BJ (cell line): ENCODE data around the gene POR. TPM values are rescaled to one million over a fixed set of nuclear protein-coding genes. Genes with fewer than 3 reads are reported as not detected.

Experiments
- CTCF ChIA-PET: fragments of 350-600 bp; formaldehyde crosslinking; extraction: SDS; loops from one replicate; lab custom pipeline; 2021; ENCODE audit warnings: antibody characterized with exemption, inconsistent platforms; lab: Yijun Ruan, JAX
- POLR2A ChIA-PET: fragments of 300-600 bp; sonication (Branson Sonifier 250); formaldehyde crosslinking; extraction: SDS; loops from one replicate; lab custom pipeline; 2021; ENCODE audit warnings: antibody characterized with exemption; lab: Charles Lee
- DNase-seq: peaks from one replicate; pipeline ENCODE4 v3.0.0-alpha.2; 2011; ENCODE audit warnings: low read depth
- H3K27me3 ChIP-seq: 2 replicates; pipeline ENCODE4 v1.6.0; 2011; ENCODE audit warnings: low read length; ENCODE audit not compliant: control insufficient read depth, insufficient read depth
- H3K36me3 ChIP-seq: 2 replicates; pipeline ENCODE4 v1.5.1; 2011; ENCODE audit warnings: low read length; ENCODE audit not compliant: control insufficient read depth, insufficient read depth
- H3K4me3 ChIP-seq: 2 replicates; pipeline ENCODE4 v1.5.1; 2011; ENCODE audit warnings: low read depth, mild to moderate bottlenecking, control low read depth, low read length
- polyA plus RNA-seq: library from polyadenylated mRNA; depleted of rRNA; stranded (reverse); fragments of >200 nt; gene quantifications from 2 replicates; pipeline ENCODE4 v1.2.3, GENCODE V29; 2011
- TF ChIP-seq, protein P1 (sequence below): IDR thresholded peaks from 2 replicates; pipeline ENCODE4 v1.5.1; 2011; ENCODE audit warnings: low read depth, mild to moderate bottlenecking, control low read depth, inconsistent platforms, low read length, moderate library complexity; ENCODE audit not compliant: insufficient read depth

The POR gene
- polyA plus RNA-seq, 1 experiment: 63.4 TPM

DNA sequence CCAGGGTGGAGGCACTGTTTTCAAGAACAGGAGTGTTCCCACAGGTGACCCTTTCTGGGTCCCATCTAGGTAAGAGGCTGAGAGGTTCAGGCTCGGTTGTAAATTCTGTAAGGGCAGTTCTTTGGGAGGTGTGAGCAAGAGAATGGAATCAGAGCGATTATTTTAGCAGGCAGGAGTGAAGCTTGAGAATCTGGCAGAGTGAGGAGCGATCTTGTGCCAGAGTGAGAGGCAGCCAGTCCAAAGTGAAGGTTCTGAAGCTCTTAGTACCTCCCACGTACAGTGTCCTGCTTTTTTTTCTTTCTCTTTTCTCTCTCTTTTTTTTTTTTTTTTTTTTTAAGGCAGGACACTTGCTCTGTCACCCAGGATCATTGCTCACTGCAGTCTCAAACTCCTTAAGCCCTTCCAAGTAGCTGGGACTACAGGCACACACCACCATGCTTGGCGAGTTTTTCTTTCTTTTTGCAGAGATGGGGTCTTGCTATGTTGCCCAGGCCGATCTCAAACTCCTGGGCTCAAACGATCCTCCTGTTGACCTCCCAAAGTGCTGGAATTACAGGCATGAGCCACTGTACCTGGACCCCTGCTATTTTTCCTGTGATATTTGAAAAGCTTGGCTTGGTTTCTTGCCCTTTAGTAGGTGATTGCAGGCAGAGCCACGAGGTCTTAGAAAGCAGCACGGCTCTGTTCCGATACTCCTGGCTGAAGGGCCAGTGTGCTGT is 10.9 kb downstream of the POR start:
- Histone ChIP-seq H3K36me3 (no peaks in the 10 kb centered on the region; the same call in 1 of the 2 replicates), H3K27me3 (no peaks in the 10 kb centered on the region), H3K4me3 (no peak overlapping the region)
- ChIA-PET CTCF (interaction anchor here (0.6 to 1.8 kb wide), 3 partner anchors 10 to 97 kb away, joined by 3 to 5 read pairs (median 3); partner anchors contain the start of gene POR), POLR2A (no interaction called here)
- TF ChIP-seq, protein P1, sequence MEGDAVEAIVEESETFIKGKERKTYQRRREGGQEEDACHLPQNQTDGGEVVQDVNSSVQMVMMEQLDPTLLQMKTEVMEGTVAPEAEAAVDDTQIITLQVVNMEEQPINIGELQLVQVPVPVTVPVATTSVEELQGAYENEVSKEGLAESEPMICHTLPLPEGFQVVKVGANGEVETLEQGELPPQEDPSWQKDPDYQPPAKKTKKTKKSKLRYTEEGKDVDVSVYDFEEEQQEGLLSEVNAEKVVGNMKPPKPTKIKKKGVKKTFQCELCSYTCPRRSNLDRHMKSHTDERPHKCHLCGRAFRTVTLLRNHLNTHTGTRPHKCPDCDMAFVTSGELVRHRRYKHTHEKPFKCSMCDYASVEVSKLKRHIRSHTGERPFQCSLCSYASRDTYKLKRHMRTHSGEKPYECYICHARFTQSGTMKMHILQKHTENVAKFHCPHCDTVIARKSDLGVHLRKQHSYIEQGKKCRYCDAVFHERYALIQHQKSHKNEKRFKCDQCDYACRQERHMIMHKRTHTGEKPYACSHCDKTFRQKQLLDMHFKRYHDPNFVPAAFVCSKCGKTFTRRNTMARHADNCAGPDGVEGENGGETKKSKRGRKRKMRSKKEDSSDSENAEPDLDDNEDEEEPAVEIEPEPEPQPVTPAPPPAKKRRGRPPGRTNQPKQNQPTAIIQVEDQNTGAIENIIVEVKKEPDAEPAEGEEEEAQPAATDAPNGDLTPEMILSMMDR: no peak
- DNase-seq: no peak

DNA sequence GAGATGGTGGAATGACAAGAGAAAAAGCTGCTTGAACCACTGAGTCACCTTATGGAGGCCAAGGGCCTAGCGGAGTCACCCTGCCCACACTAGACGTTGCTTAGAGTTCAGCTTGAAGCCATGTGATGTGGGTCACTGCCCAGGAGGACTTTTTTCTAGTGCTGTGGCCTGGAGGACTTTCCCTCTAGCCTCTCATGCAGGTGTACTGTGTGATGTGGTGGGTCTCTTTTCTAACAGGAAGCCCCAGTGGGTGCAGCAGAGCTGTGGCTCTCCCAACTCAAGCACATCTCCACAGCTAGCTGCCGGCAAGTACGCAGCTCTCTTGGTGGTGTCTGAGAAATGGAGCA is 13.6 kb downstream of the POR start:
- H3K36me3 ChIP-seq: no peaks in the 10 kb centered on the region; the same call in 1 of the 2 replicates
- H3K4me3 ChIP-seq: no peak overlapping the region
- DNase-seq: no peak
- no peaks in the 10 kb centered on the region for H3K27me3 ChIP-seq
- ChIA-PET POLR2A (no interaction called here), CTCF (interaction anchor here (1.3 kb wide), 1 partner anchor 12 kb away, joined by 3 read pairs; no protein-coding TSS in a partner anchor)
- TF ChIP-seq, protein P1: no peak

DNA sequence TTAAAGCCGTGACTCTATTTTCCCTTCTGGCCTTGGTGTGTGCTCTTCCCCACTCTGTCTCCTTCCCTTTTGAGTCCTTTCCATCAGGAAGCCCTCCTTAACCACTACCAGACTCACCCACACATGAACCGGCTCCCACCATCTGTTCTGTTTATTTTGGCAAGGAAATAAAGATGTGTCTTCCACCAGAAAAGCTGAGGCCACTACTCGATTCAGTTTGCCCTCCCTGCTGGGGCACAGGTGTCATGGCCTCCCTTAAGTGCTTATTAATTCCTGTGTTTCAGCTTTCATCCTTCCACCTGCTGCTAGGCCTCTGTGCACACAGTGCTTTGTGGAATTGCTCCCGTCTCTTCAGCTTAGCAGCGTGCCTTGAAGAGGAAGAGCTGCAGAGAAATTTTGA is 16.7 kb downstream of the POR start:
- DNase-seq: no peak
- CTCF ChIA-PET: interaction anchor here (1.1 kb wide), 1 partner anchor 65 kb away, joined by 3 read pairs; no protein-coding TSS in a partner anchor
- Histone ChIP-seq H3K27me3 (no peaks in the 10 kb centered on the region), H3K36me3 (no peaks in the 10 kb centered on the region; the same call in 1 of the 2 replicates), H3K4me3 (no peak overlapping the region)
- TF ChIP-seq, protein P1: no peak
- POLR2A ChIA-PET: no interaction called here

DNA sequence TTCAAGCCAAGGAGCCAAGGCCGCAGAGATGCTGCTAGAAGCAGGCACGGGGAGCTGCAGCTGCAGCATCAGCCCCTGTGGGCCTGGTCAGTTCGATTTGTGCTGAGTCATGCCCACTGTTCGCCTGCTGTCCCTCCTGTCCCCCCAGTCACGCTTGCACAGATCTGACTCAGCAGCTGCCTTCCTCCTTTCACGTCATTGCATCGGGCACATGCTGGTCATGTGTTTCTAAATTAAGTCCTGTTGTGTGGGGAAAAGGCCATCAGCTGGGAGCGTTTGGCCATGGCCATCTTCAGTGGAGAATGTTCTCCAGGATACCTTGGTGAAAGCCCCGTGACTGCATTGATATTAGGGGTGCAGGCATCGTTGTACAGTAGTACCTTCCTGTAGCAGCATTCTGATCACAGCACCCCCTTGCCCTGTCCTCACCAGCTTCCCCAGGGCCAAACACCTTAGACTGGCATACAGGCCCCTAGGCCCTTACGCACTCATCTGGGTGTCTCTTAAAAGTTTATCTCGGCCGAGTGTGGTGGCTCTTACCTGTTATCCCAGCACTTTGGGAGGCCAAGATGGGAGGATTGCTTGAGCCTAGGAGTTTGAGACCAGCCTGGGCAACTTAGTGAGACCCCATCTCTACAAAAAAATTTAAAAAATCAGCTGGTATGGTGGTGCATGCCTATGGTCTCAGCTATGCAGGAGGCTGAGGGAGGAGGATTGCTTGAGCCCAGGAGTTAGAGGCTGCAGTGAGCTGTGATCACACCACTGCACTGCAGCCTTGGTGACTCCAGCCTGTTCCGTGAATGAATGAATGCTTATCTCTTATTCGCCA is 23.2 kb downstream of the POR start:
- CTCF ChIA-PET: no interaction called here
- no peak overlapping the region for H3K4me3 ChIP-seq
- no peaks in the 10 kb centered on the region for H3K27me3 ChIP-seq
- no peaks in the 10 kb centered on the region; the same call in 1 of the 2 replicates for H3K36me3 ChIP-seq
- POLR2A ChIA-PET: interaction anchor here (0.6 kb wide), 1 partner anchor 151 kb away, joined by 5 read pairs; no protein-coding TSS in a partner anchor
- TF ChIP-seq, protein P1: no peak
- DNase-seq: peak; percentile 87

DNA sequence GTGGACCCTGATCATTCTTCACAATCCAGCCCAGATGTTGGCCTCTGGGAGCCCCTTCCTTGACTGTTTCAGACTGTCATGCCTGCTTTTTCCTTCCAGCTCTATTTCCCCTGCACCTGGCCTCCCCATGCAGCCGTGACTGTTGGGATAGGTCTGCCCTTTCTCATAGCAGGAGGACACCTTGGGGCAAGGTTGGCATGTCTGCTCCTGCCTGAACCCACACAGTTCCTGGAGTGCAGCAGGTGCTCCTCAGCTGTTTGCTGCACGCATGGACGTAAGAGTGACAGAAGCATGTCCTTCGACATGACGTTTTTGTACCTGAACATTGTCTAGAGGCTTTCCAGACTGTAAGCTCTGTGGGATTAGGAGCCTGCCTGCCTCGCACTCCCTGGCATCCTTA is 24.0 kb downstream of the POR start:
- CTCF ChIA-PET: no interaction called here
- TF ChIP-seq, protein P1: no peak
- POLR2A ChIA-PET: no interaction called here
- Histone ChIP-seq H3K27me3 (no peaks in the 10 kb centered on the region), H3K36me3 (no peaks in the 10 kb centered on the region; the same call in 1 of the 2 replicates), H3K4me3 (no peak overlapping the region)
- DNase-seq: no peak
